GM12874 (cell line): Measurements from ENCODE around the gene THAP9.

ENCODE experiments used
- TF ChIP-seq, protein P1 (sequence below): IDR thresholded peaks from 2 replicates; pipeline ENCODE4 v1.5.1; 2011; ENCODE audit warnings: low read depth, mild to moderate bottlenecking, control low read depth, low read length, moderate library complexity; ENCODE audit not compliant: insufficient read depth

The THAP9 gene

DNA sequence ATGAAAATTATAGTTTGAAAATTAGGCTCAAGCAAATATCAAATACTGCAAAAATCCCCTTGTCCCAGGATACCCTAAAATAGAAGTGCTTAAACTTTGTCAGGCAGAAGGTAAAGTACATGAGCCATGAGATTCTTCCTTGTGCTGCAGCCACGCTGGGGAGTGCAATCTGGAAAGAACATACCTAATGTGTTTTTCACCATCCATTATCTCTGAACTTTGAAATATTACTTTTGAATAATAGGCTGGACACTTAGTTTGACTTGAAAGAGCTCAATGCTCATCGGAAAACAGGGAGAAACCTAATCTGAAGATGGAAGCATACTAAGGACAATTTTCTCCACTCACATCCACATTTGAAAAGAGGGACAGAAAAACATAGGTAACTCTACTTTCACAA lies 18.9 kb downstream of the THAP9 start:
- TF ChIP-seq, protein P1, sequence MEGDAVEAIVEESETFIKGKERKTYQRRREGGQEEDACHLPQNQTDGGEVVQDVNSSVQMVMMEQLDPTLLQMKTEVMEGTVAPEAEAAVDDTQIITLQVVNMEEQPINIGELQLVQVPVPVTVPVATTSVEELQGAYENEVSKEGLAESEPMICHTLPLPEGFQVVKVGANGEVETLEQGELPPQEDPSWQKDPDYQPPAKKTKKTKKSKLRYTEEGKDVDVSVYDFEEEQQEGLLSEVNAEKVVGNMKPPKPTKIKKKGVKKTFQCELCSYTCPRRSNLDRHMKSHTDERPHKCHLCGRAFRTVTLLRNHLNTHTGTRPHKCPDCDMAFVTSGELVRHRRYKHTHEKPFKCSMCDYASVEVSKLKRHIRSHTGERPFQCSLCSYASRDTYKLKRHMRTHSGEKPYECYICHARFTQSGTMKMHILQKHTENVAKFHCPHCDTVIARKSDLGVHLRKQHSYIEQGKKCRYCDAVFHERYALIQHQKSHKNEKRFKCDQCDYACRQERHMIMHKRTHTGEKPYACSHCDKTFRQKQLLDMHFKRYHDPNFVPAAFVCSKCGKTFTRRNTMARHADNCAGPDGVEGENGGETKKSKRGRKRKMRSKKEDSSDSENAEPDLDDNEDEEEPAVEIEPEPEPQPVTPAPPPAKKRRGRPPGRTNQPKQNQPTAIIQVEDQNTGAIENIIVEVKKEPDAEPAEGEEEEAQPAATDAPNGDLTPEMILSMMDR, result no peak

DNA sequence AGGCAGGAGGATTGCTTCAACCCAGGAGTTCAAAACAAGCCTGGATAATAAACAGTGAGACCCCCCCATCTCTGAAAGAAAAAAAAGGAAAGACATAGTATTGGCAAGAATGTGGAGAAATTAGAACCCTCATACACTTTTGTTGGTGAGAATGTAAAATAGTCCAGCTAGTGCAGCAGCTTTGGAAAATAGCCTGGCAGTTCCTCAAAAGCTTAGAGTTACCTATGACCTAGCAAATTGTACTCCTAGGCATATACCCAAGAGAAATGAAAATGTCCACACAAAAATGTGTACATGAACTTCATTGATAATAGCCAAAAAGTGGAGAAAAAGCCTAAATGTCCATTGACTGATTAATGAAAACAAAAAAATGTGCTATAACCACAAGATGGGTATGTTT lies 21.3 kb downstream of the THAP9 start:
- TF ChIP-seq, protein P1, result no peak

DNA sequence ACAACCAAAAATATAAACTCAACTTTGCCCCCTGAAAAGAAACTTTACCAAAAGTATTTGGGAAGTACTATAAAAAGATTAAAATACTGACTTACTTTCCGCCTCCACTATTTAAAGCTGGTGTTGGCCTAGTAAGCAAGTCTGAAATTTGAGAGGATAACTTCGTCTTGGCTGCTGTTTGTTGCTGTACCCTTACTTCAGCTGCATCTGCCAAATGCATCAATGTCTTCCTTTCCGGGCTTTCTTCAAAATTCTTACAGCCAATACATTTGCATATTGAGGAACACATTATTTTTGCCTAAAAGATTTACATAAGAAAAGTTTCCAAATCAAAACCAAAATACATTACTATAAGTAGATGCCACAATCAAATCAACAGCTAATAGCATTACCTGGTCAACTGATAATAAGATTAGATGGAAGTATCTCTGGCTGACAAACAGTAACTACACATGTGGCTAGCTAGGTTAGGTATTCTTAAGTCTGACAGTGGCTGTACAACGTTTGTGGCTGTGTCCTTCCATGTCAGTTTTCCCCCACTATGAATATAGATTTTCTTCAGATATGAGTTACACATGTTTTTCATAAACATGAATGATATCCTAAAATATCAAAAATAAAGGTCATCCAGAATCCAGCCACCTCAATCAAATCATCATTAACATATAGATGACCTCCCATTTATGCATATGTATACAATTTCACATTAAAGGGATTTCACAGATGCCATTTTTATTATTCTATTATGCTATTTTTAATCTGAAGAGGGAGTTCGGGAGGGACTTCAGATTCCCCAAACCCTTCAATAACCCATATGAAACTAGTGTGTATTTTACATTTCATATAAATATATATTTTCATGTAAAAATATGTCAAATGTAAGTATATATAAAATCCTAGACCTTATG lies 30.6 kb downstream of the THAP9 start:
- TF ChIP-seq, protein P1, result no peak

DNA sequence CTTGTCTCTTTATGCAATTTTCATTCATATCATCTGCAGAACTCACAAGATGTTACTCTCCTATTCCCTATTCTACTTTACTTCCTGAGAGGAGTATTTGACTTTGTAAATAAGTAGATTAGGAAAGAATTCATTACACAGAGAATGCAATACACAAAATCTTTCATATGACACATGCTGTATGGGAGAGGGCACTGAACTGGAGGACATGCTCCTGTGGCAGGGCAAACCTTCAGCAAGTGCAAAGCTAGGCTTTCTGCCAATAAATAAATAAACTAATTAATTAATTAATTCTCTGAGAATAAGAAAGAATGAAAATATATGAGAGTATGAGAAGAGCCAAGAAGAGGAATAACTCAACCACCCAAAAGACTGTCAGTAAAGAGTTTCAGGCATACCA lies 33.9 kb downstream of the THAP9 start:
- TF ChIP-seq, protein P1, result no peak

DNA sequence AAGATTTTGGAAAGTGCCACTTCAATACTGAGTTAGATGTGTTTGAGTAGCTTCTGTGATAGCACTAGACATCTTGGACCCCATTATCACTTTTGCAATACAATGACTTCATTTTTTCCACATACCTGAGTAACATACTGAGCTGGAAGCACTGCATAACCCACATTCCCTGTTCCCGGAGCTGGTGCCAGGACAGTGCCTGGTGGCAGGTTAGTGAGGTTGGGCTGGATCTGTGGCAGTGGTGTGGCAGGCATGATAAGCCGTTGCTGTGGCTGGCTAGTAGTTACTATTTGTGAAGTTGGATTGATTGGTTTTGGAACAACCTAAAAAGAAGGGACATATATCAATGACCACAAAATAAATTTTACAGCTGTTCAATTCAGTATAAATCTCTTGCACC lies 38.9 kb downstream of the THAP9 start:
- TF ChIP-seq, protein P1, result no peak

DNA sequence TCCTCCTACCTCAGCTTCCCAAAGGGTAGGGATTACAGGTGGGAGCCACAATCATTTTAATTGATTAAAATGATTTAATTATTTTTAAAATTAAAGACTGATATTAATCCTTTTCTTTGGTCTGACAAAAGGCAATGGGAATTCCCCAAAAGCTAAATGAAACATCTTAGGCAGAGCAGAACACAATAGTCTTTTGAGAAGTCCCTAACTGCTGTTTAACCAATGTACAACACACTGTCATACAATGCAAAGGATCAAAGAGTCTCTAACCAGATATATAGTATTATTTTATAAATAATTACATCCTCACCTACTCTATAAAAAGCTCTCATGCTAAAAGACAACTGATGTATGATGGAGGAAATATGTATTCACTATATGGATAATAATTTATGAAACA lies 47.0 kb downstream of the THAP9 start:
- TF ChIP-seq, protein P1, result no peak

DNA sequence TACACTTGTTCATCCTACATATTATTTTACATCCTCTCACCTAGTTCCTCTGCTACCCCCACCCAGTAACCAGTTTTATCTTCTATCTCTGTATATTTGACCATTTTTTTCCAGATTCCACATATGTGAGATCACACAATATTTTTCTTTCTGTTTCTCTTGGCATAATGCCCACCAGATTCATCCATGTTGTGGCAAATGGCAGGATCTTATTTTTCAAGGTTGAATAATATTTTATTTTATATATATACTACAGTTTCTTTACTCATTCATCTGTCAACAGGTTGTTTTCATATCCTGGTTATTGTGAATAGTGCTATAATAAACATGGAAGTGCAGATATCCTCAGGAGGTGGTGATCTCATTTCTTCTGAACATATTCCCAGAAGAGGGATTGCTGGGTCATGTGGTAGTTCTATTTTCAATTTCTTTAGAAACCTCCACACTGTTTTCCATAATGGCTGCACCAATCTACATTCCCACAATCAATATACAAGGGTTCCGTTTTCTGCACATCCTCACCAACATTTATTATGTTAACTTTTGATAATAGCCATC lies 48.2 kb downstream of the THAP9 start:
- TF ChIP-seq, protein P1, result no peak
